Brain microvascular endothelial cell (primary cell): ENCODE results near the gene PTPRD.

Source experiments
- DNase-seq: peaks from one replicate; pipeline ENCODE4 v3.0.0-alpha.2; 2020
- H3K27ac ChIP-seq: fragments of 250-450 bp; sonication (Bioruptor Pico); 2 replicates; pipeline ENCODE4 v1.5.1; 2020; ENCODE audit warnings: mild to moderate bottlenecking, moderate library complexity
- H3K27me3 ChIP-seq: fragments of 250-450 bp; sonication (Bioruptor Pico); replicated peaks from 2 replicates; pipeline ENCODE4 v1.5.1; 2020; ENCODE audit warnings: mild to moderate bottlenecking
- H3K36me3 ChIP-seq: fragments of 250-450 bp; sonication (Bioruptor Pico); replicated peaks from 2 replicates; pipeline ENCODE4 v1.5.1; 2020; ENCODE audit warnings: mild to moderate bottlenecking
- H3K4me3 ChIP-seq: 2 replicates; pipeline ENCODE4 v1.5.1; 2011; ENCODE audit warnings: low read depth, mild to moderate bottlenecking, control low read depth, low read length, moderate library complexity
- in situ Hi-C: cut with HindIII; loops from 2 replicates; pipeline ENCODE4 v1.10.0; 2017; ENCODE audit warnings: low sequenced_read_pairs, low pct_ligation_motif_present
- TF ChIP-seq, protein P1 (sequence below): IDR thresholded peaks from 2 replicates; pipeline ENCODE4 v1.5.1; 2011; ENCODE audit warnings: low read depth, mild to moderate bottlenecking, moderate library complexity, low read length, control low read depth, inconsistent platforms; ENCODE audit errors: missing control alignments

Gene PTPRD

DNA sequence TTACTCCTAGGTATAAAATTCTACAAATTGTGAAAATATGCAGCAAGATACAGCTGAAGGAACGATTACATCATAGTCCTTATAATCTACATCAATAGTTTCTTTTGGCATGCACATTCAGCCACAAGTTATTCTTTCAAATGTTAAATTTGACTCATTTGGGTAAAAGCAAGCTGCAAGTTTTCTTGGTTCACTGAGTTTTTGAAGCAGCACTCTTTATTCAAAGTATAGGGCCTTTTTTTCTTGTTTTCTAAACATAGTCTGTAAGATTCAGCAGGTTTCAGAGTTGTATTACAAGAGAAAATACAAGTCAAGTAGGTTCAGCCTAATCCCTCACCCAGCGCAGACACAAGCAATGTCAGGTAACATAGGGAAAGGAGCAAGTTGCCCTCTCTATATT is 981.5 kb downstream of the PTPRD start:
- Histone ChIP-seq H3K27me3 (no peaks in the 10 kb centered on the region), H3K36me3 (no peaks in the 10 kb centered on the region), H3K27ac (no peak overlapping the region), H3K4me3 (no peak overlapping the region)
- DNase-seq, result no peak
- in situ Hi-C loops, result no loop called here
- TF ChIP-seq, protein P1, sequence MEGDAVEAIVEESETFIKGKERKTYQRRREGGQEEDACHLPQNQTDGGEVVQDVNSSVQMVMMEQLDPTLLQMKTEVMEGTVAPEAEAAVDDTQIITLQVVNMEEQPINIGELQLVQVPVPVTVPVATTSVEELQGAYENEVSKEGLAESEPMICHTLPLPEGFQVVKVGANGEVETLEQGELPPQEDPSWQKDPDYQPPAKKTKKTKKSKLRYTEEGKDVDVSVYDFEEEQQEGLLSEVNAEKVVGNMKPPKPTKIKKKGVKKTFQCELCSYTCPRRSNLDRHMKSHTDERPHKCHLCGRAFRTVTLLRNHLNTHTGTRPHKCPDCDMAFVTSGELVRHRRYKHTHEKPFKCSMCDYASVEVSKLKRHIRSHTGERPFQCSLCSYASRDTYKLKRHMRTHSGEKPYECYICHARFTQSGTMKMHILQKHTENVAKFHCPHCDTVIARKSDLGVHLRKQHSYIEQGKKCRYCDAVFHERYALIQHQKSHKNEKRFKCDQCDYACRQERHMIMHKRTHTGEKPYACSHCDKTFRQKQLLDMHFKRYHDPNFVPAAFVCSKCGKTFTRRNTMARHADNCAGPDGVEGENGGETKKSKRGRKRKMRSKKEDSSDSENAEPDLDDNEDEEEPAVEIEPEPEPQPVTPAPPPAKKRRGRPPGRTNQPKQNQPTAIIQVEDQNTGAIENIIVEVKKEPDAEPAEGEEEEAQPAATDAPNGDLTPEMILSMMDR, result no peak

DNA sequence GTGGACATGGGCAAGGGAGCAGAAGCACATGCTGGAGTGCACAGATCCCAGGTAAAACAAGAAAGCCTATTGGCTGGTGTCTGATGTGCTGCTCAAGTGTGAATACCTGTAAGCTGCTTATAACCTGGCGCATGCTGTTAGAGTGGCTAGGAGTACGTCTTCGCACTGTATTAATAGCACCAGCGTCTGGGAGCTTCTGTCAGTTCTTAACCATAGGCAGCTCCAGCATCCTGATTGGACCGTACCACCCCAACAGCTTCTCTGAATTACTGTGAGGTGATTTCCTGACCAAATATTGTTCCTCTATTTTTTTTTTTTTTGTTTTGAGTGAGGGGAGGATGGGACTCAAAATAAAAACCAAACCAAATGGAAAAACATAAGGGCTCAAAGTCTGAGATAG is 987.6 kb downstream of the PTPRD start:
- H3K36me3 ChIP-seq, result no peaks in the 10 kb centered on the region
- H3K4me3 ChIP-seq, result no peak overlapping the region
- no peak for DNase-seq
- no peaks in the 10 kb centered on the region for H3K27me3 ChIP-seq
- TF ChIP-seq, protein P1, result no peak
- in situ Hi-C loops, result no loop called here
- no peak overlapping the region for H3K27ac ChIP-seq

DNA sequence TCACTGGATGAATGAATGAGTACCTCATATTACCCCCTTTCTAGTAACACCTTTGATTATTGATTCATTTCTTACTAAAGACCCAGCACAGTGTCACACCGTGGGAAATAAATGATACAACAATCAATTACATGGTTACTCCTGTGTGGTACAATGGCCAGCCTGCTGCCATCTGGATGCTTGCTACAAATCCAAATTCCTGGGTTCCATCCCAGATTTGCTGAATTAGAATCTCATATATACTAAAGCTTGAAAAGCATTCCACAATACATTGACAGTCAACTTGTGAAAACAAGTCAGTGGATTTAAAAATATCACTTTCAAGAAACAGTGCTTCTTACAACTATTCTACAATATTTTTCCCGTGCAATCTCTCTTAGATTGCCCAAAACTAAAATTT is 989.3 kb downstream of the PTPRD start:
- Histone ChIP-seq H3K27me3 (no peaks in the 10 kb centered on the region), H3K27ac (no peak overlapping the region), H3K4me3 (no peak overlapping the region), H3K36me3 (no peaks in the 10 kb centered on the region)
- in situ Hi-C loops, result no loop called here
- no peak for DNase-seq
- TF ChIP-seq, protein P1, result no peak

DNA sequence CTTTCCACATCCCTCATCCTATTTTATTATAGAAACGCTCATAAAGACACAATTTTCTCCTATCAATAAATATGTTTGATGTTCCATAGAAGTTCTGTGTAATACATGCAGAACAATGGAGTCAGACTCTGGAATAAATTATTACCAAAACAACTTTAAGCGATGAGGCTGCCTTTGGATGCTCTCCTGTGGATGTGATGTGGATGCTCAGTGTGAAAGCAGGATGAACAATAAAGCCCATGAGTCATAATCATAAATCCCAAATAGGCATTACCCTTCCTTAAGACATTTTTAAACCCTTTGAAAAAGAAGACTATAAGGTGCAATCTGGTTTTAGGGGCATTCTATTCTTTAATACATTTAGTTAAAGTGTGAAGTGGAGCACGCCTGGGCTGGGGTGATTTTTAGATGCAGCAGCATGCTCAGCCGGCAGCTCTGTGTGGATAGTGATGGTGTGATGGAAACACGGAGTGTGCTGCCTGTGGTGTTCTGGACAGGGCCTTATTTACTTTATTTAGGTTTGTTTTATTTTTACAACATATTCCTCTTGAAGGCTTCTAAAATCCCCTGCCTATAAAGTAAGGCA is 991.4 kb downstream of the PTPRD start:
- Histone ChIP-seq H3K27ac (no peak overlapping the region), H3K36me3 (no peaks in the 10 kb centered on the region), H3K4me3 (no peak overlapping the region), H3K27me3 (no peaks in the 10 kb centered on the region)
- DNase-seq, result no peak
- TF ChIP-seq, protein P1, result no peak
- in situ Hi-C loops, result no loop called here

DNA sequence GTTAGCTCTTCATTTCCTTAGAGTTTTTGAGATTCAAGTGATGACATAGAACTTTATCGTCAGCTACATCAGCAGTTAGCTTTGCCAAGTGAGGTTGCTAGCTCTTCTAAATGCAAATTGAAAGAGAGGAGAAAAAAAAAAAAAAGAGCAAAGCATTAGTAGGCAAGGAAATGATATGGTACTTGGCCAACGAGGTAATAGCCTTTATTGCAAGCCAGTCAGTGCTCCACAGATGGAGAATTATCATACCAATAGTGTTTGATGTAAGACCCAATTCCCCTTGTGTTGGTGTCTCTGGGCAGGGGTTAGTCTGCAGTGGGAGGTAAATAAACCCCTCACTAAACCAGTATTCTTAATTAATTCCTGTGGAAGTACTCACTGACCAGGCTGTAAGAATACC is 992.1 kb downstream of the PTPRD start:
- no peak overlapping the region for H3K27ac ChIP-seq
- no peak for DNase-seq
- no peaks in the 10 kb centered on the region for H3K36me3 ChIP-seq
- no peak overlapping the region for H3K4me3 ChIP-seq
- in situ Hi-C loops, result no loop called here
- no peaks in the 10 kb centered on the region for H3K27me3 ChIP-seq
- TF ChIP-seq, protein P1, result no peak

DNA sequence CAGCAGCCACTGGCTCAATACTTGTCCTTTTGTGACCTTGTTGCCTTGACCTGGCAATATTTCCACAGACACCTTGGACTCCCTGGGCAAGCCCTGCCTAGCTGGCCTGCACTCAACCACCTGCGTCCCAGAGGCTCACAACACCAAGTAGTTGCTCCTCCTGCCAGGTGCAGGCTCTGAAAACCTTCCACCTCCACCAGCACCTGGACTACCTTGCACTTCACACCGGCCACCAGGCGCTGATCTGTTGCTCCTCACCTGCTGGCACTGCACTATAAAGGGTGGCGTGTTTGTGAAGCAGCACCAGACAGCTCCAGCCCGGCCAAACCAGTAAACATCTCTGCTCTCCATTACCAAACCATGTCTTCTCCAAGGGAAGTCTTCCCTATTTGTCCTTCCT is 997.7 kb downstream of the PTPRD start:
- in situ Hi-C loops, result no loop called here
- DNase-seq, result no peak
- Histone ChIP-seq H3K4me3 (no peak overlapping the region), H3K27me3 (no peaks in the 10 kb centered on the region), H3K27ac (no peak overlapping the region), H3K36me3 (no peaks in the 10 kb centered on the region)
- TF ChIP-seq, protein P1, result no peak
